GM12878 (cell line): ENCODE measurements around the gene PPP1R14D. TPM values are rescaled to one million over a fixed set of nuclear protein-coding genes. Genes with fewer than 3 reads are reported as not detected.

Experiments used
- ATAC-seq: fragments of 200-7000 bp; cut with Tn5 transposase; 3 replicates; pipeline ENCODE4 v1.9.1; 2020; ENCODE audit warnings: mild to moderate bottlenecking, moderate library complexity
- BruUV-seq: library from RNA; stranded (reverse); fragments of 400-500 nt; replicated peaks from 2 replicates; lab custom pipeline; 2021; lab: Mats Ljungman, UMichigan
- CTCF ChIA-PET: fragments of 300-600 bp; sonication (Branson Sonifier 250); formaldehyde crosslinking; extraction: SDS; loops from one replicate; lab custom pipeline; 2021; ENCODE audit warnings: inconsistent platforms; lab: Yijun Ruan, JAX
- POLR2A ChIA-PET: fragments of 350-600 bp; formaldehyde crosslinking; extraction: SDS; loops from one replicate; lab custom pipeline; 2021; ENCODE audit warnings: inconsistent platforms; lab: Charles Lee
- RAD21 ChIA-PET: fragments of 300-600 bp; sonication (Branson Sonifier 250); formaldehyde crosslinking; loops from one replicate; lab custom pipeline; 2023; ENCODE audit warnings: antibody characterized with exemption; ENCODE audit not compliant: unreplicated experiment; lab: Charles Lee
- SMC1A ChIA-PET: fragments of 300-600 bp; sonication (Branson Sonifier 250); formaldehyde crosslinking; loops from one replicate; lab custom pipeline; 2023; ENCODE audit not compliant: unreplicated experiment, uncharacterized antibody; lab: Charles Lee
- DNase-seq: peaks from one replicate; pipeline ENCODE4 v3.0.0-alpha.2; 2011; ENCODE audit warnings: low read depth, low spot score
- FAIRE-seq: peaks from 3 replicates; lab custom pipeline; 2011; peaks lifted over from hg19 to GRCh38; lab: Jason Lieb, UNC
- H2AFZ ChIP-seq: 2 replicates; pipeline ENCODE4 v1.6.0; 2011; ENCODE audit warnings: low read depth, low read length, control low read depth; ENCODE audit not compliant: control insufficient read depth
- H3K27ac ChIP-seq: 2 replicates; pipeline ENCODE4 v1.5.1; 2011; ENCODE audit warnings: control low read depth; ENCODE audit not compliant: control insufficient read depth, insufficient read depth
- H3K27me3 ChIP-seq, 2 experiments: replicated peaks in 1 of 2; 2 replicates each; pipeline versions ENCODE4 v1.6.0 to v1.6.1; 2011; ENCODE audit warnings: low read length in 1 of 2; ENCODE audit not compliant: control insufficient read depth in 2 of 2, insufficient read depth in 2 of 2
- H3K36me3 ChIP-seq, 2 experiments: 2 replicates each; pipeline ENCODE4 v1.5.1; 2011; ENCODE audit warnings: low read length in 1 of 2; ENCODE audit not compliant: control insufficient read depth in 2 of 2, insufficient read depth in 2 of 2
- H3K4me1 ChIP-seq: 2 replicates; pipeline ENCODE4 v1.6.1; 2011; ENCODE audit warnings: mild to moderate bottlenecking, low read length, moderate library complexity, mixed read lengths; ENCODE audit not compliant: control insufficient read depth, insufficient read depth
- H3K4me2 ChIP-seq: 2 replicates; pipeline ENCODE4 v1.6.0; 2011; ENCODE audit warnings: control low read depth; ENCODE audit not compliant: control insufficient read depth, insufficient read depth
- H3K4me3 ChIP-seq: fragments of 200-600 bp; sonication (generic); 2 replicates; pipeline ENCODE4 v1.5.1; 2016
- H3K79me2 ChIP-seq: 2 replicates; pipeline ENCODE4 v1.6.0; 2011; ENCODE audit warnings: low read length; ENCODE audit not compliant: control insufficient read depth, insufficient read depth
- H3K9ac ChIP-seq: 2 replicates; pipeline ENCODE4 v1.8.0; 2011; ENCODE audit warnings: low read length, control low read depth, mixed read lengths; ENCODE audit not compliant: control insufficient read depth, insufficient read depth
- H3K9me3 ChIP-seq: replicated peaks from 3 replicates; pipeline ENCODE4 v1.5.1; 2011; ENCODE audit warnings: mild to moderate bottlenecking, low read length; ENCODE audit not compliant: control insufficient read depth, insufficient read depth
- H4K20me1 ChIP-seq: 2 replicates; pipeline ENCODE4 v1.6.0; 2011; ENCODE audit not compliant: control insufficient read depth, insufficient read depth
- DPF2 ChIP-seq: fragments of 450-650 bp; IDR thresholded peaks from 2 replicates; pipeline ENCODE4 v1.6.1; 2017; ENCODE audit warnings: mild to moderate bottlenecking
- EED ChIP-seq: sonication (generic); IDR thresholded peaks from 2 replicates; pipeline ENCODE4 v1.6.1; 2016; ENCODE audit warnings: antibody characterized with exemption, low read depth
- GABPA ChIP-seq: IDR thresholded peaks from 2 replicates; pipeline ENCODE4 v1.6.1; 2014; ENCODE audit warnings: antibody characterized with exemption, low read depth, mild to moderate bottlenecking, inconsistent platforms
- IRF4 ChIP-seq: IDR thresholded peaks from 2 replicates; pipeline ENCODE4 v1.6.1; 2011; ENCODE audit warnings: low read depth, low read length
- JUND ChIP-seq: IDR thresholded peaks from 2 replicates; pipeline ENCODE4 v1.6.1; 2012; ENCODE audit warnings: low read depth, mild to moderate bottlenecking, low read length, improper control_type of control experiment, moderate library complexity
- MEF2B ChIP-seq: fragments of 450-650 bp; IDR thresholded peaks from 2 replicates; pipeline ENCODE4 v1.6.1; 2018; ENCODE audit warnings: mild to moderate bottlenecking, moderate library complexity; ENCODE audit not compliant: partially characterized antibody, poor library complexity, severe bottlenecking
- MXI1 ChIP-seq: fragments of 150-350 bp; IDR thresholded peaks from 2 replicates; pipeline ENCODE4 v1.6.1; 2011; ENCODE audit warnings: low read depth, mild to moderate bottlenecking, inconsistent platforms, low read length, improper control_type of control experiment
- NRF1 ChIP-seq: conservative IDR thresholded peaks from 2 replicates; pipeline ENCODE4 v1.6.1; 2011; ENCODE audit warnings: mild to moderate bottlenecking, low read depth, low read length, improper control_type of control experiment
- POLR2A ChIP-seq: IDR thresholded peaks from 2 replicates; pipeline ENCODE4 v1.6.1; 2011; ENCODE audit warnings: low read depth, mild to moderate bottlenecking, low read length
- POLR2AphosphoS5 ChIP-seq: IDR thresholded peaks from 2 replicates; pipeline ENCODE4 v1.6.1; 2011; ENCODE audit warnings: mild to moderate bottlenecking, low read length, inconsistent platforms
- POU2F2 ChIP-seq: IDR thresholded peaks from 3 replicates; pipeline ENCODE4 v1.6.1; 2011; ENCODE audit warnings: low read depth, mild to moderate bottlenecking, low read length, borderline replicate concordance
- RB1 ChIP-seq: fragments of 450-650 bp; formaldehyde crosslinking; IDR thresholded peaks from 2 replicates; pipeline ENCODE4 v1.6.1; 2017; ENCODE audit warnings: mild to moderate bottlenecking, borderline replicate concordance
- SMARCA5 ChIP-seq: fragments of 450-650 bp; IDR thresholded peaks from 2 replicates; pipeline ENCODE4 v1.6.1; 2017; ENCODE audit warnings: mild to moderate bottlenecking
- ZNF207 ChIP-seq: fragments of 450-650 bp; IDR thresholded peaks from 2 replicates; pipeline ENCODE4 v1.6.1; 2014; ENCODE audit warnings: antibody characterized with exemption, mild to moderate bottlenecking, borderline replicate concordance
- ZNF217 ChIP-seq: fragments of 450-650 bp; IDR thresholded peaks from 2 replicates; pipeline ENCODE4 v1.6.1; 2017; ENCODE audit warnings: antibody characterized with exemption, mild to moderate bottlenecking
- ZSCAN29 ChIP-seq: fragments of 450-650 bp; IDR thresholded peaks from 2 replicates; pipeline ENCODE4 v1.6.1; 2017; ENCODE audit warnings: mild to moderate bottlenecking, moderate library complexity
- WGBS: methylation state at CpG from one replicate; pipeline ENCODE4 v1.1.6; 2016; ENCODE audit warnings: low lambda C conversion rate; ENCODE audit not compliant: insufficient replicate concordance, insufficient coverage; ENCODE audit errors: missing lambda C conversion rate; 5-methylcytosine and 5-hydroxymethylcytosine counted together
- in situ Hi-C: fragments of 300-500 bp; cut with MboI; formaldehyde crosslinking; loops from 9 replicates; pipeline ENCODE4 v1.14.3; 2018; ENCODE audit warnings: mixed read lengths
- intact Hi-C: fragments of 100-400 bp; cut with micrococcal nuclease; formaldehyde crosslinking; loops from one replicate; pipeline ENCODE4 v1.14.2; 2022; ENCODE audit not compliant: unreplicated experiment
- polyA plus RNA-seq, 11 experiments: library from polyadenylated mRNA; depleted of rRNA in 4 of 11; unstranded in 6 of 11; stranded (reverse) in 5 of 11; fragments of >200 nt; fragmentation: Nextera tagmentation in 4 of 11; fragmentation: Illumina TruSeq in 1 of 11; extraction: Ambion mirVana in 4 of 11; extraction: Trizol in 1 of 11; gene quantifications; 1 replicate in 1 of 11; 2 replicates in 10 of 11; pipeline versions ENCODE4 v1.2.1 to v1.2.3, GENCODE V29; 2011 to 2016; ENCODE audit warnings: inconsistent platforms in 2 of 11, missing spikeins in 2 of 11, low read depth in 1 of 11
- total RNA-seq, 4 experiments: library from RNA; depleted of rRNA in 3 of 4; stranded (reverse); fragments of >200 nt in 3 of 4; fragmentation: Illumina TruSeq in 1 of 4; extraction: Trizol in 1 of 4; gene quantifications; 2 replicates each; pipeline versions ENCODE4 v1.2.1 to v1.2.3, GENCODE V29; 2013 to 2021
- TF ChIP-seq, protein P1 (sequence below): fragments of 450-650 bp; IDR thresholded peaks from 2 replicates; pipeline ENCODE4 v1.6.1; 2017; ENCODE audit warnings: low read depth, mild to moderate bottlenecking, moderate library complexity
- TF ChIP-seq, protein P2 (sequence below): fragments of 450-650 bp; IDR thresholded peaks from 2 replicates; pipeline ENCODE4 v1.6.1; 2017; ENCODE audit warnings: borderline replicate concordance

The PPP1R14D gene
- total and polyA plus RNA-seq, 10 of the 15 experiments (the other 5 are each of a cell fraction or from before 2014, with no cell fraction given), result 0.10 TPM; not detected in 9

DNA sequence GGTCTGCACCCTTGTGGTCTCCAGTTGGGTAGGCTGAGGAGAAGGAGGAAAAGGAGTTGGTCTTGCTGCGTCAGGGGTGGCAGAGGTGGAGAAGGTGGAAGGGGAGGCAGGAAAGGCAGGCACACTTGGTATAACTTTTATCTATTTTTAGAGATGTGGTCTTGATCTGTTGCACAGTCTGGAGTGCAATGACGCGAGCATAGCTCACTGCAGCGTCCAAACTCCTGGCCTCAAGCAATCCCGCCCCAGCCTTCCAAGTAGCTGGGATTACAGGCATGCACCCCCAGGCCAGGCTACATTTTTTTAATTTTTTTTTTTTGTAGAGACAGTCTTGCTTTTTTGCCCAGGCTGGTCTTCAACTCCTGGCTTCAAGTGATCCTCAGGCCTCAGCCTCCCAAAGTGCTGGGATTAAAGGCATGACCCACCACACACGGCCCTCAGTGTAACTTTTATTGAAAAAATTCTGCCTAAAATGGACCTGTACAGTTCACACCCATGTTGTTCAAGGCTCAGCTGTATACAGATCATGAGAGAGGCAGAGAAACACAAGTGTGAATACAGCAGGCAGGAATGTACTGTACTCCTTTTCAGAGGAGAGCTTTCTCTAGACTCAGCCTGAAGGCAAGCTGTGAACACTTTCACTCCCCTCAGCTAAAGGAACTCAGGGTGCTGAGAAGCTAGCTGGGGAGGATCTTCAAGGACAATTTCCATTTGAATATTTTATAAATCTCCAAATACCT lies 47.7 kb upstream of the PPP1R14D start (continued):
- TF ChIP-seq, protein P1, sequence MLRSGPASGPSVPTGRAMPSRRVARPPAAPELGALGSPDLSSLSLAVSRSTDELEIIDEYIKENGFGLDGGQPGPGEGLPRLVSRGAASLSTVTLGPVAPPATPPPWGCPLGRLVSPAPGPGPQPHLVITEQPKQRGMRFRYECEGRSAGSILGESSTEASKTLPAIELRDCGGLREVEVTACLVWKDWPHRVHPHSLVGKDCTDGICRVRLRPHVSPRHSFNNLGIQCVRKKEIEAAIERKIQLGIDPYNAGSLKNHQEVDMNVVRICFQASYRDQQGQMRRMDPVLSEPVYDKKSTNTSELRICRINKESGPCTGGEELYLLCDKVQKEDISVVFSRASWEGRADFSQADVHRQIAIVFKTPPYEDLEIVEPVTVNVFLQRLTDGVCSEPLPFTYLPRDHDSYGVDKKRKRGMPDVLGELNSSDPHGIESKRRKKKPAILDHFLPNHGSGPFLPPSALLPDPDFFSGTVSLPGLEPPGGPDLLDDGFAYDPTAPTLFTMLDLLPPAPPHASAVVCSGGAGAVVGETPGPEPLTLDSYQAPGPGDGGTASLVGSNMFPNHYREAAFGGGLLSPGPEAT, result no peak

DNA sequence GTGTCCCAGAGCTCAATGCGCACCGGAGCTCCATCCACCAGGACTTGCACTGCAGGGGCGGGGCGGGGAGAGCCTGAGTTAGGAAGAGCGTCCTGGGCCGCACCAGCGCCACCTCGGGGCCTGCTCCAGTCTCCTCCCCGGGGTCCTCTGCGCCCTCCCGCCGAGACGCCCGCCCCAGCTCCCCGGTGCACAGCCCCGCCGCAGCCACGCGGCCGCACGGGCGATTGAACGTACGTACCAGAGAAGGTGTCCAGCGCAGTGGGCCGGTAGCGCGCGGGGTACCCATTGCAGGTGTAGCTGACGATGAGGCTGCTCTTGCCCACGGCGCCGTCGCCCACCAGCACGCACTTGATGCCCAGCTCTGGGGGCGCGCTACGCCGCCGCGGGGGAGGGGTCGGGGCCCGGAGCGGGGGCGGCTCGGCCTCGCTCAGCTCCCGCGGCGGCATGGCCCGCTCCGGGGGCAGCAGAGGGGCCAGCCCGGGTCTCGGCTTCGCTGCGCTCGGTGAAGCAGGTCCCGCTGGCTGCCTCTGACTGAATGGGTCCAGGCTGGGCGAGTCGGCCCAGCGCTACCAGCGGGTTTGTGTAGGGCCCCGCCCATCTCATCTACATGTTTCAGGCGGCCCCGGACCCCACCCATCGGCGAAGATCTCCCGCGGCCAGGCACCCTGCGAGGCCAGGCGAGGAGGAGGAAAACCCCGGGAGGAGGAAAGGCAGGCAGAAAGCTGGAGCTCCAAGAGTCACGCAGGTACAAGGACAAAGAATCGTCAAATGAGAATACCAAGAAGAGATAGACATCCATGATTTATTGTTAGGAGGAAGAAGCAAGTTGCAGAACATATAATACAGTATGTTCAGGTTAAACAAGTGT lies 45.4 kb upstream of the PPP1R14D start, which contains the start of gene RHOV:
RHOV (minus strand) TSS at position 541 of the 868 bp plus-strand sequence; CDS start at position 446, 95 bp downstream.
- no TSS peak for BruUV-seq
- POLR2A ChIA-PET, result interaction anchor here (0.6 to 9.5 kb wide), 12 partner anchors 7 to 458 kb away, joined by 3 to 220 read pairs (median 5); partner anchors contain the start of genes CCDC32, DNAJC17, GCHFR and OIP5
- TF ChIP-seq ZNF217 (peak; percentile 32; the same call in 1 of the 2 replicates), GABPA (no peak), MEF2B (peak; percentile 53), POLR2AphosphoS5 (peak; percentile 89), JUND (no peak), DPF2 (peak; percentile 73), IRF4 (no peak), SMARCA5 (peak; percentile 92), POLR2A (peak; percentile 90), RB1 (peak; percentile 45; the same call in 1 of the 2 replicates), NRF1 (no peak), EED (peak; percentile 39; the same call in 1 of the 2 replicates), ZSCAN29 (0 out of 2 replicates have a peak, but pooled peaks have one; percentile 24), POU2F2 (peak; percentile 45; the same call in 1 of the 3 replicates), ZNF207 (peak; percentile 18; the same call in 1 of the 2 replicates), MXI1 (peak; percentile 32; the same call in 1 of the 2 replicates)
- TF ChIP-seq, protein P2, sequence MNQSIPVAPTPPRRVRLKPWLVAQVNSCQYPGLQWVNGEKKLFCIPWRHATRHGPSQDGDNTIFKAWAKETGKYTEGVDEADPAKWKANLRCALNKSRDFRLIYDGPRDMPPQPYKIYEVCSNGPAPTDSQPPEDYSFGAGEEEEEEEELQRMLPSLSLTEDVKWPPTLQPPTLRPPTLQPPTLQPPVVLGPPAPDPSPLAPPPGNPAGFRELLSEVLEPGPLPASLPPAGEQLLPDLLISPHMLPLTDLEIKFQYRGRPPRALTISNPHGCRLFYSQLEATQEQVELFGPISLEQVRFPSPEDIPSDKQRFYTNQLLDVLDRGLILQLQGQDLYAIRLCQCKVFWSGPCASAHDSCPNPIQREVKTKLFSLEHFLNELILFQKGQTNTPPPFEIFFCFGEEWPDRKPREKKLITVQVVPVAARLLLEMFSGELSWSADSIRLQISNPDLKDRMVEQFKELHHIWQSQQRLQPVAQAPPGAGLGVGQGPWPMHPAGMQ, result no peak

More for the DNA sequence above, 45.4 kb upstream of the PPP1R14D start, which contains the start of gene RHOV:
- Histone ChIP-seq H3K4me1 (peaks cover 37% of the 10 kb centered on the region), H3K27ac (peak within 1 kb of the TSS; percentile 78), H3K36me3 (no peaks in the 10 kb centered on the region), H3K4me3 (peak within 1 kb of the TSS; percentile 65), H3K4me2 (peak within 1 kb of the TSS; percentile 89), H4K20me1 (no peaks in the 10 kb centered on the region), H3K79me2 (peaks cover 5% of the 10 kb centered on the region), H3K9ac (peak within 1 kb of the TSS; percentile 65), H3K27me3 (no peaks in the 10 kb centered on the region), H2AFZ (peak within 1 kb of the TSS; percentile 75), H3K9me3 (no peaks in the 10 kb centered on the region)
- WGBS, result 4% methylated on average over 58 of the region's 74 CpGs
- intact Hi-C loops, result loop anchor here (2.0 to 10.0 kb wide), 3 partner anchors 15 to 279 kb away; partner anchors contain the start of genes KNL1 and VPS18
- in situ Hi-C loops, result no loop called here
- ChIA-PET SMC1A (interaction anchor here (0.7 to 14.4 kb wide), 5 partner anchors 13 to 179 kb away, joined by 3 to 454 read pairs (median 14); partner anchors contain the start of genes RAD51 and VPS18), CTCF (interaction anchor here (0.6 to 6.0 kb wide), 9 partner anchors 21 to 310 kb away, joined by 3 to 57 read pairs (median 4); partner anchors contain the start of genes RAD51 and VPS18), RAD21 (interaction anchor here (0.5 to 14.2 kb wide), 8 partner anchors 12 to 1828 kb away, joined by 3 to 551 read pairs (median 6); partner anchors contain the start of genes DNAJC17, RAD51, VPS18 and ZFYVE19)
- ATAC-seq (peak; percentile 80), DNase-seq (no peak), FAIRE-seq (no peak)
